ENCODE measurements around the gene NPAS3. TPM values are rescaled to one million over a fixed set of nuclear protein-coding genes. Genes with fewer than 3 reads are reported as not detected.

The NPAS3 gene
- total RNA-seq, 2 donors from 2014 or later: 0.33 to 0.78 TPM

DNA sequence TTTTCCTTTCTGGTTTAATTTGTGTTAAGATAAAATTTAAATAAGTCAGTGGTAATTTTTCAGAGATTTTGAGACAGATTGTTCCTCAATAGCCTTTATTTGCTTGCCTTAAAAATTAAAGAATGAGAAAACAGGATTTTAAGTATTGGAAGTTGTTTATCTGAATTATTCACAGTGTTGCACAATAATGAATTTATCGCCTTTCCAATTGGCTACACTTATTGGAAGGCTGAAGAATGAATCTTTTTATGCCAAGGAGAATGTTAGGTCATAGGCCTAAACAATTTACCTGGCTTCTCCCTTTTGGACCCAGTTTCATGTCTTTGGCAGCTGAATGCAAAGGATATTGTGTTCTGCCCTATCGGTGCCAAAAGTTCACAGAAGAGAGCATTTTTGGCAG lies 250.2 kb downstream of the NPAS3 start:
- no peaks in the 10 kb centered on the region for H3K4me1 ChIP-seq
- no peak overlapping the region for H3K4me3 ChIP-seq
- TF ChIP-seq POLR2A (IDR thresholded peaks at IDR 0.05) (no peak), CTCF (IDR thresholded peaks at IDR 0.05) (no peak)
- no peak overlapping the region for H3K27ac ChIP-seq
- H3K9me3 ChIP-seq: no peaks in the 10 kb centered on the region
- intact Hi-C loops (cut with DNase I): no loop called here
- WGBS, 2 donors: 82 to 84% methylated on average over 2 of the region's 2 CpGs
- no peak for DNase-seq
- ATAC-seq: no peak
- no peaks in the 10 kb centered on the region for H3K36me3 ChIP-seq (replicated peaks in 1 of 2; ENCODE audit: insufficient read depth in 1 of 2, low read depth in 2 of 2)
- no peaks in the 10 kb centered on the region for H3K27me3 ChIP-seq

DNA sequence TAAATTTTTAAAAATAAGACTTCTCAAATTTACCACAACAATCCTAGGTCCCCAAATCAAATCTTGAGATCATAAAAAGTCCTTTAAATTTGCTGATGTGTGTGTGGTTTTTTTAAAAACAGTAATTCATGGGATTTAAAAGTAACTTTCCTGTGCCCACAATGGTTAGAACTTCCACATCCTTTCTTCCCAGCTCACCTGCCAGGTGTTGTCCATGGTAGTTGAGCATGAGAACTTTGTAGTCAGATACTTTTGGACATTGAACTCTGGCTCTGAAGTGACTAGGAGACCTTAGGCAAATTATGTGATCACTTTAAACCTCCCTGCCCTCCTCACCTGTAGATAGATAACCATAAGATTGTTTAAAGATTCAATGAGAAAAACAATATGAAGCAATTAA lies 253.2 kb downstream of the NPAS3 start:
- Histone ChIP-seq H3K4me1 (no peaks in the 10 kb centered on the region), H3K27me3 (no peaks in the 10 kb centered on the region), H3K36me3 (replicated peaks in 1 of 2; ENCODE audit: insufficient read depth in 1 of 2, low read depth in 2 of 2) (no peaks in the 10 kb centered on the region), H3K27ac (no peak overlapping the region), H3K9me3 (no peaks in the 10 kb centered on the region), H3K4me3 (no peak overlapping the region)
- DNase-seq (no peak), ATAC-seq (no peak)
- no peak for TF ChIP-seq CTCF (IDR thresholded peaks at IDR 0.05)
- TF ChIP-seq POLR2A (IDR thresholded peaks at IDR 0.05): no peak
- intact Hi-C loops (cut with DNase I): no loop called here

DNA sequence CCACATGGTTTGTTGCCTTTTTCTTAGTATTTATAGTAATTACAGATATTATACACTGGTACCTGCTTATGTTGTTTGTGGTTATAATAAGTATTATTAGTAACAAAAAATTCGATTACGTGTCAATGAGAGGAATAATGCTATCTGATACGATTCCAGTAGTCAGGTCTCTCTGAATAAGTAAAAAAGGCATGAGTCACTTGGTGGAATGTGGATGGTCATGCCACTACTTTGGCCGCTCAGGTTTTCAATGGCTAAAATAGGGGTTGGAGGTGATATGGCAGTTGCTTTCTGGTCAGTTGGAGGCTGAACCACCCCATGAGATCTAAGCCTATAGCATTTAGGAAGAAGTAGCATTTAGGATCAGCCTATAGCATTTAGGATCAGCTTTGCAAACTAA lies 255.9 kb downstream of the NPAS3 start:
- DNase-seq (no peak), ATAC-seq (no peak)
- no peaks in the 10 kb centered on the region for H3K36me3 ChIP-seq (replicated peaks in 1 of 2; ENCODE audit: insufficient read depth in 1 of 2, low read depth in 2 of 2)
- H3K4me3 ChIP-seq: no peak overlapping the region
- H3K27ac ChIP-seq: no peak overlapping the region
- H3K9me3 ChIP-seq: no peaks in the 10 kb centered on the region
- H3K4me1 ChIP-seq: no peaks in the 10 kb centered on the region
- 86 to 87% methylated on average over 4 of the region's 4 CpGs for WGBS, 2 donors
- no peaks in the 10 kb centered on the region for H3K27me3 ChIP-seq
- no peak for TF ChIP-seq CTCF (IDR thresholded peaks at IDR 0.05)
- no peak for TF ChIP-seq POLR2A (IDR thresholded peaks at IDR 0.05)
- intact Hi-C loops (cut with DNase I): no loop called here

GRCh38 chr14:33198684-33199083 lies 260.0 kb downstream of the NPAS3 start:
- ATAC-seq (no peak), DNase-seq (no peak)
- Histone ChIP-seq H3K27ac (no peak overlapping the region), H3K27me3 (no peaks in the 10 kb centered on the region), H3K4me1 (no peaks in the 10 kb centered on the region), H3K36me3 (replicated peaks in 1 of 2; ENCODE audit: insufficient read depth in 1 of 2, low read depth in 2 of 2) (no peaks in the 10 kb centered on the region), H3K9me3 (no peaks in the 10 kb centered on the region), H3K4me3 (no peak overlapping the region)
- intact Hi-C loops (cut with DNase I): no loop called here
- WGBS, 2 donors: 83 to 90% methylated on average over 2 to 3 of the region's 25 CpGs
- TF ChIP-seq CTCF (IDR thresholded peaks at IDR 0.05): no peak
- TF ChIP-seq POLR2A (IDR thresholded peaks at IDR 0.05): no peak

DNA sequence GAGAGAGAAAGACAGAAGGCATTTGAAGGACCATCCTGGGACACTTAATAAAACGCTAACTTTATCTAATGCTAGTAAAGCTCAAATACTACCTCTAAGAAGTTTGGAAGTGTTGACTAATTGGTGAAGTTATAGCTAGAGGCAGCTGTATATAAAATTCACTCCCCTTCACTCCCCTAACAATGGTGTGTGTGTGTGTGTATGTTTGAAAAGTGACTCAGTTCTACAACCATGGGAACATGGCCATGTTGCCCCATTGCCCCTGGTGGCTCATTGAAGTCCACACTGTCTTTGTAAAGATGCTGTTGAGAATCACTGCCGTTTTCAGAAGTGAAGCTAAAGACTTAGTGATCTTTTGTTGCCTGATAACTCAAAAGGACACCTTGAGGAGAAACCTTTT lies 262.4 kb downstream of the NPAS3 start:
- no peak for DNase-seq
- Histone ChIP-seq H3K4me3 (no peak overlapping the region), H3K4me1 (no peaks in the 10 kb centered on the region), H3K27ac (no peak overlapping the region), H3K36me3 (replicated peaks in 1 of 2; ENCODE audit: insufficient read depth in 1 of 2, low read depth in 2 of 2) (no peaks in the 10 kb centered on the region), H3K9me3 (no peaks in the 10 kb centered on the region), H3K27me3 (no peaks in the 10 kb centered on the region)
- intact Hi-C loops (cut with DNase I): no loop called here
- WGBS, 2 donors: 66 to 83% methylated on average over 2 of the region's 2 CpGs
- TF ChIP-seq POLR2A (IDR thresholded peaks at IDR 0.05): no peak
- TF ChIP-seq CTCF (IDR thresholded peaks at IDR 0.05): no peak
- no peak for ATAC-seq
